HCT116 (cell line): ENCODE results near the gene SNRNP25. TPM values are rescaled to one million over a fixed set of nuclear protein-coding genes. Genes with fewer than 3 reads are reported as not detected.
"Not testable (repeated sequence)": the region's sequence is repeated elsewhere in the genome, so short reads cannot be mapped to it uniquely, and the experiment has no call there.

Source experiments
- ATAC-seq: fragments of 200-7000 bp; cut with Tn5 transposase; 2 replicates; pipeline ENCODE4 v1.9.1; 2020; ENCODE audit warnings: mild to moderate bottlenecking, moderate library complexity
- BruUV-seq: library from RNA; stranded (reverse); fragments of 400-500 nt; replicated peaks from 2 replicates; lab custom pipeline; 2021; lab: Mats Ljungman, UMichigan
- CTCF ChIA-PET: fragments of 300-600 bp; sonication (Branson Sonifier 250); formaldehyde crosslinking; loops from one replicate; lab custom pipeline; 2021; ENCODE audit warnings: antibody characterized with exemption; lab: Charles Lee
- POLR2A ChIA-PET: fragments of 300-600, 350-600 bp; sonication (Branson Sonifier 250); formaldehyde crosslinking; loops from one replicate; lab custom pipeline; 2021; ENCODE audit warnings: antibody characterized with exemption; lab: Charles Lee
- RAD21 ChIA-PET, 2 experiments: fragments of 300-600 bp; sonication (Branson Sonifier 250); formaldehyde crosslinking; loops; one replicate each; lab custom pipeline; 2023; ENCODE audit warnings: low total read pairs in 2 of 2; ENCODE audit not compliant: uncharacterized antibody in 2 of 2, unreplicated experiment in 2 of 2, low non-redundant PET in 1 of 2; lab: Charles Lee
- DNase-seq: peaks from one replicate; pipeline ENCODE4 v3.0.0-alpha.2; 2010; ENCODE audit warnings: low read depth, low spot score
- H2AFZ ChIP-seq: fragments of 200-600 bp; shearing (Covaris generic), sonication (generic); 2 replicates; pipeline ENCODE4 v1.6.1; 2017; ENCODE audit warnings: low read depth, mixed run types, mixed read lengths, antibody characterized with exemption, low read length; ENCODE audit not compliant: poor library complexity, severe bottlenecking
- H3K27ac ChIP-seq: 2 replicates; pipeline ENCODE4 v1.5.1; 2012; ENCODE audit warnings: low read depth, low read length
- H3K27me3 ChIP-seq: fragments of 200-600 bp; sonication (generic); 2 replicates; pipeline ENCODE4 v1.6.1; 2016; ENCODE audit warnings: mixed run types, low read length, mixed read lengths; ENCODE audit not compliant: insufficient read depth
- H3K36me3 ChIP-seq, 2 experiments: fragments of 200-500 bp in 1 of 2; fragments of 200-600 bp in 1 of 2; sonication (Bioruptor generic) in 1 of 2; sonication (generic) in 1 of 2; 2 replicates each; pipeline versions ENCODE4 v1.5.1 to v1.6.1; 2014 to 2016; ENCODE audit warnings: low read length in 2 of 2, inconsistent platforms in 1 of 2, mixed read lengths in 1 of 2, mixed run types in 1 of 2; ENCODE audit not compliant: insufficient read depth in 2 of 2, control insufficient read depth in 1 of 2
- H3K4me1 ChIP-seq, 2 experiments: fragments of 200-600 bp in 1 of 2; sonication (generic) in 1 of 2; 2 replicates each; pipeline versions ENCODE4 v1.5.1 to v1.6.1; 2012 to 2017; ENCODE audit warnings: low read length in 2 of 2, inconsistent platforms in 1 of 2, mild to moderate bottlenecking in 1 of 2, mixed read lengths in 1 of 2, mixed run types in 1 of 2, moderate library complexity in 1 of 2; ENCODE audit not compliant: insufficient read depth in 2 of 2, control insufficient read depth in 1 of 2
- H3K4me2 ChIP-seq: fragments of 200-600 bp; sonication (generic); 2 replicates; pipeline ENCODE4 v1.6.1; 2017; ENCODE audit warnings: mixed run types, low read length, mixed read lengths
- H3K4me3 ChIP-seq, 2 experiments: fragments of 200-600 bp in 1 of 2; sonication (generic) in 1 of 2; replicated peaks in 1 of 2; 2 replicates each; pipeline ENCODE4 v1.5.1; 2011 to 2016; ENCODE audit warnings: low read length in 2 of 2, control low read depth in 1 of 2, low read depth in 1 of 2, mild to moderate bottlenecking in 1 of 2, mixed read lengths in 1 of 2, mixed run types in 1 of 2
- H3K79me2 ChIP-seq: fragments of 200-600 bp; sonication (generic); 2 replicates; pipeline ENCODE4 v1.6.1; 2017; ENCODE audit warnings: mild to moderate bottlenecking, mixed run types, low read length, moderate library complexity, mixed read lengths; ENCODE audit not compliant: insufficient read depth
- H3K9ac ChIP-seq: fragments of 200-600 bp; sonication (generic); 2 replicates; pipeline ENCODE4 v1.6.1; 2016; ENCODE audit warnings: low read length, mixed read lengths
- H3K9me2 ChIP-seq: fragments of 200-600 bp; sonication (generic), shearing (Covaris generic); 2 replicates; pipeline ENCODE4 v1.6.1; 2017; ENCODE audit warnings: mixed run types, mild to moderate bottlenecking, moderate library complexity; ENCODE audit not compliant: insufficient read depth
- H3K9me3 ChIP-seq, 2 experiments: fragments of 200-500 bp in 1 of 2; fragments of 200-600 bp in 1 of 2; sonication (Bioruptor generic) in 1 of 2; sonication (generic) in 1 of 2; 2 replicates each; pipeline ENCODE4 v1.6.1; 2014 to 2017; ENCODE audit warnings: low read length in 2 of 2, mixed read lengths in 2 of 2, inconsistent platforms in 1 of 2, low read depth in 1 of 2, mild to moderate bottlenecking in 1 of 2, mixed run types in 1 of 2, moderate library complexity in 1 of 2; ENCODE audit not compliant: control insufficient read depth in 1 of 2, insufficient read depth in 1 of 2
- H4K20me1 ChIP-seq: fragments of 200-600 bp; sonication (generic), shearing (Covaris generic); 2 replicates; pipeline ENCODE4 v1.6.1; 2017; ENCODE audit warnings: mixed run types, mild to moderate bottlenecking, moderate library complexity; ENCODE audit not compliant: insufficient read depth
- ATF3 ChIP-seq: IDR thresholded peaks from 2 replicates; pipeline ENCODE4 v1.6.1; 2012
- CBX3 ChIP-seq: IDR thresholded peaks from 2 replicates; pipeline ENCODE4 v1.6.1; 2012; ENCODE audit warnings: low read depth
- EGR1 ChIP-seq: IDR thresholded peaks from 2 replicates; pipeline ENCODE4 v1.6.1; 2012; ENCODE audit warnings: low read depth
- RAD21 ChIP-seq: IDR thresholded peaks from 2 replicates; pipeline ENCODE4 v1.6.1; 2012; ENCODE audit warnings: low read depth, mild to moderate bottlenecking
- REST ChIP-seq: IDR thresholded peaks from 2 replicates; pipeline ENCODE4 v1.6.1; 2012; ENCODE audit warnings: low read depth
- SIN3A ChIP-seq: IDR thresholded peaks from 2 replicates; pipeline ENCODE4 v1.6.1; 2012; ENCODE audit warnings: low read depth
- ZFX ChIP-seq: fragments of 450-650 bp; IDR thresholded peaks from 2 replicates; pipeline ENCODE4 v1.6.1; 2017
- ZNF274 ChIP-seq: fragments of 200-500 bp; sonication (Bioruptor generic); IDR thresholded peaks from 2 replicates; pipeline ENCODE4 v1.6.1; 2014; ENCODE audit warnings: mild to moderate bottlenecking, low read depth, low read length, inconsistent platforms
- intact Hi-C: fragments of 100-400 bp; cut with micrococcal nuclease; formaldehyde crosslinking; loops from 2 replicates; pipeline ENCODE4 v1.10.0; 2022
- total RNA-seq: library from RNA; stranded (reverse); gene quantifications from one replicate; pipeline ENCODE4 v1.2.1, GENCODE V29; 2021; ENCODE audit not compliant: unreplicated experiment

Gene SNRNP25
- total RNA-seq, 1 experiment from 2014 or later, result 24.5 TPM

- H3K9ac ChIP-seq, result not testable (repeated sequence)
Observed at GRCh38 chr16:46510-46909, 7.1 kb upstream of the SNRNP25 start.

GRCh38 chr16:47234-47633 is 6.4 kb upstream of the SNRNP25 start:
- no peaks in the 10 kb centered on the region for H3K27me3 ChIP-seq
- H3K27ac ChIP-seq, result no peak overlapping the region
- no TSS peak for BruUV-seq
- H3K79me2 ChIP-seq, result peaks cover 28% of the 10 kb centered on the region
- POLR2A ChIA-PET, result no interaction called here
- H3K4me3 ChIP-seq, result no peak overlapping the region
- TF ChIP-seq EGR1, result no peak
- no peak for TF ChIP-seq RAD21
- TF ChIP-seq ZNF274, result no peak
- no peak for TF ChIP-seq CBX3
- TF ChIP-seq REST, result no peak
- TF ChIP-seq SIN3A, result no peak
- TF ChIP-seq ZFX, result no peak
- TF ChIP-seq ATF3, result no peak
- TF ChIP-seq, all 23 proteins: peak for 0
- RAD21 ChIA-PET, result no interaction called here
- H3K36me3 ChIP-seq, result peaks cover 0 to 14% of the 10 kb centered on the region in 2 experiments; a peak in 3 of 4 replicates
- no peak overlapping the region for H3K4me2 ChIP-seq
- no peaks in the 10 kb centered on the region for H4K20me1 ChIP-seq
- no peak for ATAC-seq
- no peak for DNase-seq
- intact Hi-C loops, result no loop called here
- no peak overlapping the region for H2AFZ ChIP-seq
- no peaks in the 10 kb centered on the region for H3K9me3 ChIP-seq
- no peaks in the 10 kb centered on the region for H3K4me1 ChIP-seq
- CTCF ChIA-PET, result no interaction called here
- no peak overlapping the region for H3K9ac ChIP-seq
- H3K9me2 ChIP-seq, result no peaks in the 10 kb centered on the region

More at GRCh38 chr16:46510-46909, 7.1 kb upstream of the SNRNP25 start:
- peaks cover 0 to 14% of the 10 kb centered on the region in 2 experiments; a peak in 3 of 4 replicates for H3K36me3 ChIP-seq
- H4K20me1 ChIP-seq, DNase-seq, RAD21 ChIA-PET, H3K27ac ChIP-seq, H3K4me2 ChIP-seq, H2AFZ ChIP-seq, BruUV-seq, H3K4me3 ChIP-seq, H3K27me3 ChIP-seq, POLR2A ChIA-PET, H3K9me2 ChIP-seq, intact Hi-C loops, H3K9me3 ChIP-seq, ATAC-seq, H3K4me1 ChIP-seq, CTCF ChIA-PET: not testable (repeated sequence)
- H3K79me2 ChIP-seq, result peaks cover 22% of the 10 kb centered on the region
